K562 (cell line): Measurements from ENCODE around the gene CEMIP2. TPM values are rescaled to one million over a fixed set of nuclear protein-coding genes. Genes with fewer than 3 reads are reported as not detected.
A peak's percentile ranks its signal among the peaks of the same experiment; 100 is the strongest.

Experiments
- C11orf30 ChIP-seq: fragments of 450-650 bp; IDR thresholded peaks from 2 replicates; pipeline ENCODE4 v1.6.1; 2016; ENCODE audit warnings: low read depth, mild to moderate bottlenecking
- CC2D1A ChIP-seq: fragments of 450-650 bp; IDR thresholded peaks from 2 replicates; pipeline ENCODE4 v1.6.1; 2017; ENCODE audit warnings: mild to moderate bottlenecking
- CXXC5 ChIP-seq: fragments of 250-450 bp; sonication (Bioruptor Pico); IDR thresholded peaks from 2 replicates; pipeline ENCODE4 v1.8.0; 2022; ENCODE audit warnings: inconsistent platforms, mild to moderate bottlenecking, moderate library complexity
- DIDO1 ChIP-seq: fragments of 450-650 bp; IDR thresholded peaks from 2 replicates; pipeline ENCODE4 v1.6.1; 2016; ENCODE audit warnings: low read depth, missing biosample characterization, missing genetic modification characterization
- HMBOX1 ChIP-seq: sonication (generic); IDR thresholded peaks from 2 replicates; pipeline ENCODE4 v1.6.1; 2016
- JUN ChIP-seq, 2 experiments: sonication (generic) in 1 of 2; formaldehyde crosslinking in 1 of 2; IDR thresholded peaks; 2 replicates each; pipeline versions ENCODE4 v1.6.1 to v1.8.0; 2012 to 2022; ENCODE audit warnings: borderline replicate concordance in 2 of 2, mild to moderate bottlenecking in 2 of 2, improper control_type of control experiment in 1 of 2, low read depth in 1 of 2, low read length in 1 of 2, missing genetic modification reagents in 1 of 2
- MTA3 ChIP-seq: fragments of 450-650 bp; formaldehyde crosslinking; IDR thresholded peaks from 2 replicates; pipeline ENCODE4 v1.6.1; 2017; ENCODE audit warnings: mild to moderate bottlenecking, borderline replicate concordance
- PPARD ChIP-seq: fragments of 250-450 bp; sonication (Bioruptor Pico); IDR thresholded peaks from 2 replicates; pipeline ENCODE4 v1.8.0; 2022; ENCODE audit warnings: inconsistent platforms, mild to moderate bottlenecking, moderate library complexity
- RCOR1 ChIP-seq, 2 experiments: IDR thresholded peaks; 2 replicates each; pipeline ENCODE4 v1.6.1; 2012; ENCODE audit warnings: low read depth in 2 of 2, low read length in 2 of 2, borderline replicate concordance in 1 of 2, improper control_type of control experiment in 1 of 2
- SMARCC2 ChIP-seq: fragments of 450-650 bp; IDR thresholded peaks from 2 replicates; pipeline ENCODE4 v1.6.1; 2017; ENCODE audit warnings: antibody characterized with exemption, moderate library complexity, mild to moderate bottlenecking, low read depth
- TAF7 ChIP-seq: fragments of 450-650 bp; IDR thresholded peaks from 2 replicates; pipeline ENCODE4 v1.6.1; 2016; ENCODE audit warnings: missing genetic modification characterization, missing compliant biosample characterization
- TCF7L2 ChIP-seq: fragments of 150-350 bp; IDR thresholded peaks from 2 replicates; pipeline ENCODE4 v1.6.1; 2016; ENCODE audit warnings: low read depth, mild to moderate bottlenecking, low read length, moderate library complexity
- TGIF2 ChIP-seq: sonication (generic); formaldehyde crosslinking; IDR thresholded peaks from 2 replicates; pipeline ENCODE4 v1.8.1; 2022; ENCODE audit warnings: mild to moderate bottlenecking, missing genetic modification reagents, moderate library complexity
- TSHZ1 ChIP-seq: fragments of 250-450 bp; sonication (Bioruptor Pico); IDR thresholded peaks from 2 replicates; pipeline ENCODE4 v1.4.0; 2020; ENCODE audit warnings: mild to moderate bottlenecking, moderate library complexity
- polyA plus RNA-seq, 8 experiments: library from polyadenylated mRNA; depleted of rRNA in 4 of 8; stranded (reverse) in 5 of 8; unstranded in 3 of 8; fragments of >200 nt; fragmentation: Nextera tagmentation in 2 of 8; fragmentation: Illumina TruSeq in 1 of 8; extraction: Ambion mirVana in 2 of 8; extraction: Trizol in 1 of 8; gene quantifications; 2 replicates each; pipeline versions ENCODE4 v1.2.1 to v1.2.3, GENCODE V29; 2011 to 2014; ENCODE audit warnings: inconsistent platforms in 1 of 8, missing spikeins in 1 of 8
- total RNA-seq, 7 experiments: library from RNA; depleted of rRNA in 6 of 7; stranded (reverse); fragments of >200 nt in 6 of 7; fragmentation: Illumina TruSeq in 2 of 7; extraction: Trizol in 2 of 7; gene quantifications; 2 replicates each; pipeline versions ENCODE4 v1.2.1 to v1.2.3, GENCODE V29; 2011 to 2021; ENCODE audit warnings: low replicate concordance in 1 of 7
- TF ChIP-seq, protein P1 (sequence below), 2 experiments: fragments of 450-650 bp in 1 of 2; sonication (generic) in 1 of 2; formaldehyde crosslinking in 1 of 2; IDR thresholded peaks in 1 of 2; conservative IDR thresholded peaks in 1 of 2; 2 replicates each; pipeline versions ENCODE4 v1.6.1 to v1.8.1; 2016 to 2023; ENCODE audit warnings: mild to moderate bottlenecking in 2 of 2, moderate library complexity in 2 of 2, inconsistent platforms in 1 of 2, missing genetic modification reagents in 1 of 2
- TF ChIP-seq, protein P2 (sequence below): sonication (generic); formaldehyde crosslinking; IDR thresholded peaks from 2 replicates; pipeline ENCODE4 v1.8.1; 2023; ENCODE audit warnings: mild to moderate bottlenecking, missing genetic modification reagents

Gene CEMIP2
- total and polyA plus RNA-seq, 9 of the 15 experiments (the other 6 are each of a cell fraction or from before 2014, with no cell fraction given) = 5.4 to 29.9 (median 14.2) TPM

DNA sequence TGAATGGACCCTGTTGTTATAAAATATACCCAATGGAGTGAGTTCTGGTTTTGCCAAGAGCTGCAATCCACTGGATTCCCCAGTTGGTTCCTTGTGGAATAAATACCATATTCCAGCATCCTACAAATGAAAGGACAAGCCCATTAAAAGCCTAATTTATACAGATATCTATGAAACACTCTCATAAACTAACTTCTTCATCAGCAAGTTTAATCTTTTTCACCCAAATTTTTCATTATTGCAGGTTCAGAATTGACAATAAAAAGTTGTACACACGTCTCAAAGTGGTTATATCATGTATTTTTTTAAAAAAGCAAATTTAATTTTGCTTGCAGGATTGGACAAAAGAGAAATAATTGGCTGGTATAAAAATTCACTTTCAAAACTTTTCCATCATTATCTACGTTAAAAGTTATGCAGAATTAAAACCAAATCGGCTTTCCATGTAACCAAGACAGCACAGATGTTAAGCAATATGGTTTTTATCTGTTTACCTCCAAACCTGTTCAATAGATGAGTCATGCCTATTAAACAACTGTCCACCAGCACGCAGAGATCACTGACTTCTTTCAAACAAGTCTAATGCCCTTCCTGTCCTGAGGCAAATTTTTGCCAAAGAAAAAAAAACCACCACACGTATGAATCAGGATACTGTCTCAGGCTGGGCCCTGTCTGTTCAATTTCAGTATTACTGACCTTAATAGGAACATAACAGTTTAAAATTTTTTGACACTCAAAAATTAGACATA is 42.5 kb downstream of the CEMIP2 start (continued):
- TF ChIP-seq, protein P1, sequence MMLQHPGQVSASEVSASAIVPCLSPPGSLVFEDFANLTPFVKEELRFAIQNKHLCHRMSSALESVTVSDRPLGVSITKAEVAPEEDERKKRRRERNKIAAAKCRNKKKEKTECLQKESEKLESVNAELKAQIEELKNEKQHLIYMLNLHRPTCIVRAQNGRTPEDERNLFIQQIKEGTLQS (IDR thresholded peaks at IDR 0.05) = peak; percentile 88
- TF ChIP-seq, protein P1 (CRISPR knock-in tag; conservative IDR thresholded peaks at IDR 0.05) = no peak
- TF ChIP-seq TGIF2 (CRISPR knock-in tag) (no peak), SMARCC2 (0 out of 2 replicates have a peak, but pooled peaks have one; percentile 49), CXXC5 (CRISPR knock-in tag) (peak; percentile 38; the same call in 1 of the 2 replicates), TSHZ1 (CRISPR knock-in tag) (no peak), TCF7L2 (no peak), CC2D1A (no peak), MTA3 (no peak), HMBOX1 (peak; percentile 68), JUN (IDR thresholded peaks at IDR 0.05; ENCODE audit: borderline replicate concordance, low read depth, low read length) (peak; percentile 68; the same call in 1 of the 2 replicates), JUN (CRISPR knock-in tag; IDR thresholded peaks at IDR 0.05; ENCODE audit: borderline replicate concordance) (no peak), DIDO1 (tag) (no peak), TAF7 (no peak), PPARD (no peak), RCOR1 (IDR thresholded peaks at IDR 0.05; ENCODE audit: borderline replicate concordance in 1 of 2, low read depth in 2 of 2, low read length in 2 of 2) (peak in 1 of 2 experiments; percentile 42; a peak in 1 of 4 replicates), C11orf30 (peak; percentile 68)
- TF ChIP-seq, protein P2, sequence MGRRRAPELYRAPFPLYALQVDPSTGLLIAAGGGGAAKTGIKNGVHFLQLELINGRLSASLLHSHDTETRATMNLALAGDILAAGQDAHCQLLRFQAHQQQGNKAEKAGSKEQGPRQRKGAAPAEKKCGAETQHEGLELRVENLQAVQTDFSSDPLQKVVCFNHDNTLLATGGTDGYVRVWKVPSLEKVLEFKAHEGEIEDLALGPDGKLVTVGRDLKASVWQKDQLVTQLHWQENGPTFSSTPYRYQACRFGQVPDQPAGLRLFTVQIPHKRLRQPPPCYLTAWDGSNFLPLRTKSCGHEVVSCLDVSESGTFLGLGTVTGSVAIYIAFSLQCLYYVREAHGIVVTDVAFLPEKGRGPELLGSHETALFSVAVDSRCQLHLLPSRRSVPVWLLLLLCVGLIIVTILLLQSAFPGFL (CRISPR knock-in tag) = no peak
